Measurements from ENCODE around the gene NEK7. TPM values are rescaled to one million over a fixed set of nuclear protein-coding genes. Genes with fewer than 3 reads are reported as not detected.

NEK7 gene
- total RNA-seq, 1 donor from 2014 or later = 54.1 TPM

DNA sequence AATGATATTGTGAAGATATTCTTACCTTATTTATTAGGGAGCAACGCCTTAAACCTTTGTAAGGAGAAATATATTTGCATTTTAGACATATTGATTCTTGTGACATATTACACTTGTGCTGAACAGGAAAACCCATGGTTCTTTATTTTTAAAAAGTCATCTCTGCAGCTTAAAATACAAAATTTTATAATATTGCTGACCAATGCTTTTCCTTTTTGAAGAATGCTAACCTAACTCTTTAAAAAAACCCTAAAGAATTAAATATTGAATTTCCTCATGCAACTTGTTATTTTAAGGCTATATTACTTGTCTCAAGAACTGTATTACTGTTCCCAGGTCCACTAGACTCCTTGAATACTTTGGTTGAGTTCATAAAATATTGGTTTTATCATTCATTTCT lies 99.0 kb downstream of the NEK7 start:
- DNase-seq (ENCODE audit: low spot score) = no peak

DNA sequence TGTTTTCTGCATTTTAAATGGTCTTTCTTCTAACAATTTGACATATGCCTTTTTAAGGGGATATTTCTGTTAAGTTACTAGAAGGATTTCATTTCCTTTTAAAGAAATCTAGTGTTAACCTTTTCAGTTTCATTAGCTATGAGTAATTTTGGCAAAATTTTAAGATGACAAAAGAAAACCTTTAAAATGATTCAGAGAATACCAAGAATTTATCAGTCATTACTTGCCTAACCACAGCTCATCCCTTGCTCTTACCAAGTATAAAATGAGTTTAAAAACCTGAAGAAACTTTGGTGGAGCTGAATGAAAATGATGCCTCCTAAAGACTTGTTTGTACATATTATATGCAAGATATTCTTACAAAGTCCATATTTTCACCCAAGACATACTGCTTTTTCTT lies 101.7 kb downstream of the NEK7 start:
- DNase-seq (ENCODE audit: low spot score) = no peak

DNA sequence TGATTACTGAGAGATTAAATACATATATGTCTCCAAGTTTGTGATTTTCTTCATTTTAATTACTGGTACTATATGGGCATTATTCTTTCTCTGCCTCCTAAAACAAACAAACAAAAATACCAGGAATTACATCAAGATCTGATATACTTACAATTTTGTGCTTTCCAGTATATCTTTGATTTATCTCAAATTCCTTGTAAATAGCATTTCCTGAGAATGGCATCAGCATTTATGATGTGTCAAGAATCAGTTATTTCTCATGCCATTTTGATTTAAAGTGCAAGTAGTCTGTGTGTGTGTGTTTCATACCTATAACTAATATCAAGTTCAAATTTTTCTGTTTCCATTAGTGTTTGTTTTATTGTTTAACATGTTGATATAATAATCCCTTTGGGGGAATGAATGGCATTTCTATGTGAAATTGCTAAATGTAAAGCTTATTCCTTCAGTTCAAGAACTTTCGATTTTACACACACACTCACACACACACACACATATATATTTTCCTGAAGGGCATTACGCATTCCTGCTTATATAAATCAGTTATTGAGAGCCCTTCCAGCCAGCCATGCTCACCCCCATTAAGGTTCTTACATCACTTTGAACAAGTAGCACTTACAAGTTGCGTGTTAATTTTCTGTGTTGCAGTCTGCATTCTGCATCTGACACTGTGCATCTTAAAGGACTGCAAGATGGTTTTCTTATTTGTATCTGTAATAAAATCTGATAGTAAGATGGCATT lies 102.7 kb downstream of the NEK7 start:
- DNase-seq (ENCODE audit: low spot score) = no peak

DNA sequence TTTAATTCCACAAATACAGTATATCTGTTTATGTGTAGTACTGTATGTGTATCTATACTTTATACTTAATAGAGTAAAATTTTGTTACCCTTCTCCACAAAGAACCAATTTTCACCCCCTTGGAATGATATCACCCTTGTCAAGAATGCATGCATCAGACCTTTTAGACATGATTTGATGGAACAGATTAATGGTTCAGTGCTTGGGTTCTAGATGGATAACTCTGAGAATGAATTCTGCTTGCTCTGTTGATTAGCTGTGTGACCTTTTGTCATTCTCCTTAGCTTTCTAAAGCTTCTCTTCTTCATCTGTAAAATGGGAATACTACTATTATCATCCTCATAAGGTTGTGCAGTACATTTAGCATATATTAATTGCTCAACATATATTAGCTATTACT lies 105.1 kb downstream of the NEK7 start:
- no peak for DNase-seq (ENCODE audit: low spot score)

DNA sequence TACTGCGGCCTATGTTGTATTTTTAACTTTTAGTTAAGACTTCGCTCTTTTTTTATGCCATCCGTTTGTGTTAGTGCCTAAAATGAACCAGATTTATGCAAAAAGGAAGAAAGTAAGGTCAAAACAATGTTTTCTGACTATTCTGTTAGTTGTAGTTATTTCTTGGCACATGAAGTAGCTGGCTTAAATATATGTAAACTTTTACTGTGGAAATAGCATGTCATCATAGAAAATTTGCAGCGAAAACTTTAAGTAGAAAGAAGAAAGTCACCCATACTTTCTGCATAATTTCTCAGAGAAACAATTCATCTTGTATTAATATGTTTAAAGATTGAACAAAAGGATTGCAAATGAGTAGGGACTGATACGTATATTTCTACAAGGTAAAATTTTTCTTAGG lies 106.4 kb downstream of the NEK7 start:
- no peak for DNase-seq (ENCODE audit: low spot score)

DNA sequence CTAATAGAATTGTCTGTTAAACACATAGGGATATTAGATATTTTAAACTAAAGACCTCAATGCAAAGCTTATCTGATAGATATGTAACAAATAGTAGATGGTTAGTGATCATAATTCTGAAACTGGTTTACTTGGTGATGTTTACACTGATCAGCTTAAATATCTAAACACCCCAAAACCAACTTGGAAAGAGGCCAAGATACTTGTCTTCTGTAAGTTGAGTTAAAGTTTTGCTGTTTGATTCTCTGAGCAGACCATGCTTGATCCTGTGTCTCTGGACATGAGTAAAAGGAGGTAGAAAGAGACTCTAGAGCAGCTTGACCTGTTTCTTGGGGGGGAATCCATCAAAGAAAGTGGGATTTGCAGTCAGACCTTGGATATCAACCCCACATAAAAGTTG lies 107.5 kb downstream of the NEK7 start:
- no peak for DNase-seq (ENCODE audit: low spot score)

DNA sequence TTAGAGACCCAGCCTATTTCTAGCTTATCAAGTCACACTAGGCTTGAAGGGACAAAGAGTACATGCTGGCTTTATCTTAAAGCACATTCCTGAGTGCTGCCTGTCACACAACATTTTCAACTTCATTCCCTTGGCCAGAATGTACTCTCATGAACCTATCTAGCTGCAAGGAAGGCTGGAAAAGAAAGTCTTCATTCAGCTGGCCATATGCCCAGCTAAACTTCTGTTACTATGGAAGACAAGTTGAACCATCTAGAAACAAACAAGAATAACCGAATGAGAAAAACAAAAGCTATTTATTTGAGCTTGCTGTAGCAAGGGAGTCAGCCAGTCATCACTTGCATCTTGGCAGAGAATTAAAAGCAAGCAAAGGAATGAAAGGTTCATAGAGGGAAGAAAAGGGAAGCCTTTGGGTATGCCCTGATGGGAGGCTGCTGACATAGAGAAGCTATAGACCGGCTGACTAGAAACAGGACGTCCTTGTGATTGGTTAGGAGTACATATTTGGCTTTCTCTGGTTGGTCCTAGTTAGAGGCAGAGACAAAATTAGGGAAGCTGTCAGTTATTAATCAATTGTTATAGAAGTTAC lies 108.4 kb downstream of the NEK7 start:
- DNase-seq (ENCODE audit: low spot score) = no peak

DNA sequence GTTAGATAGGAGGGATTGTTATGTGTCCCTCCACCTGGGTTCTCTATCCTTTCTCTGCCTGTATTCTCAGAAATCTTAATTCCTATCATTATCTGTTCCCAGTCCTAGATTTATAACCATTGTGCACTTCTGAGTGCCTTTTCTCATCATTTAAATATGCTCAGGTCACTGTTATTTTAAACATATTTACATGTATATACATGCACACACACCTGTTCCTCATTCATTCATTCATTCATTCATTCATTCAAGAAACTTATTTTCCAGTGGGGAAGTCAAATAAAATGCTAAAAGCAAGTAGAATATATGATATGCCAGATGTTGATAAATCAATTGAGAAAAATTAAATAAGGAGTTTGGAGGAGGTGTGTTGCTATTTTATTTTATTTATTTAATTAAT lies 110.3 kb downstream of the NEK7 start:
- no peak for DNase-seq (ENCODE audit: low spot score)

DNA sequence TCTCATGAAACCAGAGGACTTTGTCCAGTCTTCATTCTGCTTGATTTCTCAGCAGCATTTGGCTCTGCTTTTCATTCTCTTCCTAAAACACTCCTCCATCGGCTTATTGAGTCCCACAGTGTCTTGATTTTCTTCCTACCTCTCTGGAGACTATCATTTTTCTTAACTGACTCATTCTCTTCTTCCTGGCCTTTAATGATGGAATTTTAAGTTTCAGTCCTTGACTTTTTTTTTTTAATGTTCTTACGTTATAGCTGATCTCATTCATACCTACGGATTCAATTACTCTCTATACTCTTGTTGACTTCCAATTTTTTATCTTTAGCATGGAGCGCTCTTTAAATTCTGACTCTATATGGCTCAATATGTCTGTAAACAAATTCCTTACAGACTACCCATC lies 111.1 kb downstream of the NEK7 start:
- no peak for DNase-seq (ENCODE audit: low spot score)

DNA sequence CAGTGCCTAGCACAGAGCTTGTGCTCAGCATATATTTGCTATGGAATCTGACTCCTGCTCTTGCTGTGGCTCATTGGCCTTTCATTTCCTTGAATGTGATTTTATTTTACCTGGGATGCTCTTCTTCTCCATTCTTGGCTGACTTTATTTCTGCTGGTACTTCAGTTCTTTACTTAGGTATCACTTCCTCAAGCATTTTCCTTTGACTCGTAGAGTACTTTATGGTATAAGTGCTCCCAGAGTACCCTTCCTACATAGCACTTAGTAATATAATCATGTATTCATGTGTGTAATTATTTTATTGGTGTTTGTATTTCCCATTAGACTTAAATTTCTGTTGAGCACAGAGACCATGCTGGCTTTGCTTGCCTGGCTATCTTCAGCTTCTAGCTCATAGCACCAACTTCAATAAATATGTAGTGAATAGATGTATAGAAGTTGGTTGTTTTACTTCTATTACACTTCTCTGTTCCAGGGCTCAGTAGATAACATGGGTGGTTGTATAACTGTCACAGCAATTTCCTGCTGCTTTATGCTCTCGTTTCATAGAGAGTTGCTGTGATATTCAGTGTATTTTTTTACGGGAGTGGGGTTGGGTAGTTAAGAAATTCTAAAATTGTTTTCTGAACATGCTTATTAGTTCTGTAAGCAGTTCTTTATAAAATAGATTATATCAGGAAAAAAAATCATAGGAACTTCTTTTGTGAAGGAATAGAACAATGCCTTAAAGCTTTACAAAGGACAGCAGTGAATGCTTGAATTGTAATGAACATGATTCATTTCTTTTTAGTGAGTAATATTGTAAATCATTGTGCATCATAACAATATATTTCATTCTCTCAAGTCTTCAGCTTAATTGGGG lies 112.2 kb downstream of the NEK7 start:
- DNase-seq (ENCODE audit: low spot score) = no peak

DNA sequence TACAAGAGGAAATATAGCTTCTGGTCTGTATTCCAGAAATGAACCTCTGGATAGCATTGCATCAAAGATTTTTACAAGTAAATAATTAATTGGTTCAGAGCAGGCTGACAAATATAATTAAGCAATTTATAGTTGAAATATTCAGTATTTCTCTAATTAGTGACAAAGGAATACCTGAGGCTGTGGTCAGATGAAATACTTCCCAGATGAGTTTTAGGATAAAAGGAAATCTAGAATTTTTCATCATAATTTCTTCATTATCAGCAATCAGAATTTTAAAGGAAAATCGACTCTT lies 112.8 kb downstream of the NEK7 start:
- no peak for DNase-seq (ENCODE audit: low spot score)

DNA sequence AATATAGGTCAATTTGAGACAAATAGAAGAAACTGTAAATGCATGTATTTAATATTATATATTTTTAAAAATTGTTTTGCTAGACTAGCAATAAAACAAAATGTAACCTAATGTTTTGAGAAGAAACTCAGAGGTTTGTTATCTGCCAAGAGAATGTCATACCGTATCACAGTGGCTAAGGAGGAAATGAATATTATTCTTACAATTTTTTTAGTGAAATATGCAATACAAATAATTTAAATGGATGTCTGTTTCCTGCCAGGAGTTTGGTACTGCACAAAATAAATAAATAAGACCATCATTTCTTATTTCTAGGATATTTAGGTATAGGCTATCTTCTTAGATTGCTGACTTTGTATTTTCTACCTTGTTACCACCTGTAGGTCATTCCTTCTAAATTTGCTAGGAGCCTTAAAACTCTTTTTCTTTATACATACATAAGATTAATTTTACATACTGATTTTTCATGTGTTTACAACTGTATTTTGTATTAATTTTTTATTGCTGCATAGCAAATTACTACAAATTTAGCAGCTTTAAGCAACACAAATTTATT lies 113.6 kb downstream of the NEK7 start:
- DNase-seq (ENCODE audit: low spot score) = no peak

DNA sequence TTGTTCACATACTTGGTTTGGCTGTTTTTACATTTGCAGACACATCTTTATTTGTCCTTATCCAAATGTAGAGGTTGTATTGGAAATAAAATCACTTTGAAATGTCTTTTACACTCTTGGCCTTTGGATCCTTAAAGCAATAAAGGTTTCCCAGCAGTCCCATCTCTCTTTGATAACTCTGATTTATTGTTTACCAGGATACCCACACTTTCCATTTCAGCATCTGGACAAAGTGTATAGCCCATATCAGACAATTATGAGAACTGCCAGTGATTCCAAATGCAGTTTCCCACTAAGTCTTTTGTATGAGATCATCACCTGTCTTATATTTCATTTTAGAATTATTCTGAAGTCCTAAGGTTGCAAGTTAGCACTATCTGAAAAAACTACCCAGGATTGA lies 114.7 kb downstream of the NEK7 start:
- no peak for DNase-seq (ENCODE audit: low spot score)

DNA sequence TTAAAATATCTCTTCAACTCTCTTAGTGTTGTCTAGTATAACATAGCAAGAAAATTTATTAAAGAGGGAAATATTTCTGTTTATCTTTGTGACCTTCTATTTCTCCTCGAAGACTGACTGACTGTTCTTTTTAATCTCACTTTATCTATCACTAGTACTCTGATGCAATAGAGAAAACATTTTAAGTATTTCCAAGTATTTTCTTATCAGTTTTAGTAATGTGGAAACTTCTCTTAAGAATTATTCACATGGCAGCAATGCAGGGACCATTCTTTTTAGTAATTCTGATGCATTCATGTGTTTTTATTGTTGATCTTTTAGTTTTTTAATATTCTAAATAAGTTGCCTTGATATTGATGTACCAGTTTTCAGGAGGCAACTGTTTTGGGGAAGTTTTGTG lies 115.7 kb downstream of the NEK7 start:
- no peak for DNase-seq (ENCODE audit: low spot score)

DNA sequence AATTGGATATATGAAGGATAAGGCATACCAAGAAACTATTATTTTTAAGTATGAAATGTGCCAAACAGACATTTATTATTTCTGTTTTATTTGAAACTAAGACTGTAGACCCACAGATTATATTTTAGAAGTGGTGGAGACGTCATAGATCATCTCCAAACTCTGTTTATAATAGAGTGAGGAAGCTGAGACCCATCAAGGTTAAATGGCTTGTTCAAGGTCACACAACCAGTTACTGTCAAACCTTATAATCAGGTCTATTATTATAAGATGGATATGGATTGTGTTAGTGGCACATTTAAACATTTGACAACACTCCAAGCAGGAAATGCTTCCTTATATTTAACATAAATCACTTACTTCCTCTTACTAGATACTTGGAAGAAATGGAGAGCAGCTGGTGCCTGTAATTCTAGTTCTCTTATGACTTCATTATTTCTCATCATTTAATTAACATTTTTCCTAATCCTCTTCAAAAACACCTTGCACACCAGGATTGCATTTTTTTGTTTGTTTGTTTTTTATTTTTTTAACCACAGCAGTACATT lies 117.0 kb downstream of the NEK7 start:
- no peak for DNase-seq (ENCODE audit: low spot score)

DNA sequence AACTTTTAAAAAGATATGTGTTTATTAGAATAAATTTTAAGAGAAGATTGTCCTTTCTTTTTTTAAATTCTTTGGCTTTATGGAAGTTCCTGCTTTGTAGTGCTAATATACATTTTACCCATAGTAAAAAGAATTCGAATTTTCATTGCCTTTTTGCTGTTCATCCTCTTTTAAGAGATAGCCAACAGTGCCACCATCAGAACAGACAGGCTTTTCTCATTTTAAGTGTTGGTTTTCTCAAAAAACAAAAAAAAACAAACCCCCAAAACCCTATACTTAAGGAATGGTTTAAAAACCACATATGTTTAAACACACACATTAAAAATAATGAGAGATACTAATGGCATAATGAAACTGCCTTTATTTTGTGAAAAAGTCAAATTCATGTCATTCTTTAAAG lies 118.8 kb downstream of the NEK7 start:
- DNase-seq (ENCODE audit: low spot score) = no peak

DNA sequence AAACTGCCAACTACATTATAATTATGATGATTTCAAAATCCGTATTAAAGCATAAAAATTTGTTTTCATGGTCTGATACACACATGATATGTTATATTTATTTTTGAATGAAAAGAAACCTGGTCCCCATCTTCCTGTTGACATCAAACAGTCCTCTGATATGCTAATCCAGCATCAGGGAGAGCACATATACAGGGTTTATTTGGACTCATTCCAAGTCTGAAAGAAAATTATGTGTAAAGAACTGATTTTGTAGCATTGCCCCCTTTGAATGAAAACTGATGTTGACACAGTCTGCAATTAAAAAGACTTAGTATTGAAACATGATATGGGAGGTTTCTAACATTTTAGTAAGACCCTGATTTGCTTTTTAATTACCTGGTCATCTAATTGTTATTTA lies 119.4 kb downstream of the NEK7 start:
- DNase-seq (ENCODE audit: low spot score) = no peak

DNA sequence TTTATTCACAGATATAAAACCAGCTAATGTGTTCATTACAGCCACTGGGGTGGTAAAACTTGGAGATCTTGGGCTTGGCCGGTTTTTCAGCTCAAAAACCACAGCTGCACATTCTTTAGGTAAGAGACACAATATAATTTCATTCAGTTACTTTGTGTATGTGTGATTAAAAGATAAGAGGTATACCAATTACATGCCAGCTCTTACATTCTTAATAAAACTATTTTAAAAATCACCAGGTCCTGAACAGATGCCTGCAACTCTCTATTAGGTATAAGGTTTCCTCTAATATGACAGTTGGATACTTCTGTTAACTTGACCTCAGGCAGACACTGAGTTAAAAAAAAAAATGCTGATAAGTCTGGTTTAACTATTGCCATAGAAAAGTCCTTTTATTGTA lies 122.1 kb downstream of the NEK7 start:
- no peak for DNase-seq (ENCODE audit: low spot score)

DNA sequence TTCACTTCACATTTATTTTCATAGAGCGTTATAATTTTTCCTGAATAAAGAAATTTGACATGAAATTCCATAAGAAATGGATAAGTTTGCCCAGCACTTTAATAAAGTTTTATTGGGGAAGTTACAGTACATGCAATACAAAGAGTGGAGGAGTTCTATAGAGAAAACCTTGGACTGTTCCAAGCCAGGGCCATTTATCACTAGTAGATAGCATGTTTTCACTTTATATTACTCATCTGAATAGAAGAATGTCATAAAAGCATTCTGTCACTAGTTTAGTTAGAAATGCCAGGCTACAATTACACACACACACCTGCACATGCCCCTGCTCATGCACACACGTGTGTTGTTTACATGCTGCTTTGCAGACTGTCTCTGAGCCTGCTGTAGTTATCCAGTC lies 123.3 kb downstream of the NEK7 start:
- no peak for DNase-seq (ENCODE audit: low spot score)

DNA sequence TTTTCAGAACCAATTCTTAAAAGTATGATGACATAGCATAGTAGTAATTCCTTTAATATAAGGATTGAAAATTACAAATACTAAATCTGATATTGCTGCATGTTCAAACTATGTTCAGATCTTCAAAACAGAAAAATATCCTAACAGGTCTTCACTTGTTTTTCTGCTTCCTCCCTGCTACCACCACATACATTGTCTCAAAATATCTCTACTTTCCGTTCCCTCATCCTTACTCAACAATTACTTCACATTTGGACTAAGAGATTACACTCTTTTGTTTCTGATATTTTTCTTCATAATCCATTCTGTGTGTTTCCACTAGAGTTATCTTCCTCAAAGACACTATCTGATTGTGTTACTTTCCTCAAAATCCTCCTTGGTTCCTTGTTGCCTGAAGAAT lies 125.1 kb downstream of the NEK7 start:
- no peak for DNase-seq (ENCODE audit: low spot score)

DNA sequence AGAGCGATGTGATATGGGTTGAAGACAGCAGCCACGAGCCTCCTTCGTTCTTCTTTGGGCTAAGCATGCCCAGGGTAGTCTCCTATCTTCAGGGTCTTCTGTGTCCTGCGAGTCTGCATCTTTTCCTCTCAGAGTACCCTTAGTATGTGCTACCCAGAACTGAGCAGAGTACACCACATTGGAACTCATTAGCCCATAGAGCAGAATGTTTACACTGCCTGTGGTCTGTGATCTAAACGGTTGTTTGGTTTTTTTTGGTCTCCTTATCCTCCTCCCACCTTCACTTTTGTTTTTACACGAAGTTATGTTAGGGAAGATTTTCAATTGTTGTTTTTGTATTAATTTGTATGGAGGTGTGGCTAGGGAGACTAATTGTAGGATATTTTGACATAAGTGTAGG lies 126.4 kb downstream of the NEK7 start:
- DNase-seq (ENCODE audit: low spot score) = no peak

DNA sequence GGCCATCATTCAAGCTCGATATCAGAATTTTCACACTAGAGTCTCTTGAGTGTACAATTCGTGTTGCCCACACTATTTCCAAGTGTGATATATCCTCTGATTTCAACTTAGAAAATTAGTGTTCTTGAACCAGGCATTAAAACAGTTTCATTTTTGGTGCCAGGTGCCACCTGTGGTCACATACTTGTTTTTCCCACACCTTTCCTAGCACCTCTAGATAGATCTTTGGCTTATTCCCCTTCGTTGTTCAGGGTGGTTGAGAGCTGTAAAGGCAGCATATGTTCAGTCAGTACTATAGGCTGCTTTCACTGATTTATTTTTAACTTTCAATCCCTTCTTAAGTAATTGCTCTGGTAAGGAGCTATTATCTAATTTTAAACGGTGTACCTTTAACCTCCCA lies 131.1 kb downstream of the NEK7 start:
- no peak for DNase-seq (ENCODE audit: low spot score)
